CD4-positive, alpha-beta T cell (primary cell): ENCODE measurements around the gene PCSK2. TPM values are rescaled to one million over a fixed set of nuclear protein-coding genes. Genes with fewer than 3 reads are reported as not detected.

Experiments
- ATAC-seq: fragments of 200-7000 bp; cut with Tn5 transposase; one replicate; pipeline ENCODE4 v1.10.0; 2022; ENCODE audit warnings: mild to moderate bottlenecking; ENCODE audit not compliant: poor library complexity
- CTCF ChIA-PET: fragments of 350-600 bp; sonication (Branson Sonifier 250); formaldehyde crosslinking; loops from one replicate; lab custom pipeline; 2021; ENCODE audit warnings: antibody characterized with exemption, inconsistent platforms; lab: Charles Lee
- POLR2A ChIA-PET: fragments of 350-600 bp; sonication (Branson Sonifier 250); formaldehyde crosslinking; loops from one replicate; lab custom pipeline; 2021; ENCODE audit warnings: antibody characterized with exemption, inconsistent platforms; lab: Charles Lee
- DNase-seq, 14 experiments: peaks; one replicate each; pipeline ENCODE4 v3.0.0-alpha.2; 2013 to 2020; ENCODE audit warnings: mixed read lengths in 2 of 14
- H3K27ac ChIP-seq, 2 donors: one replicate each; pipeline versions ENCODE4 v1.5.1 to v1.7.0; 2013; ENCODE audit warnings: low read length in 2 of 2, low read depth in 1 of 2, mild to moderate bottlenecking in 1 of 2
- H3K27me3 ChIP-seq, 2 experiments: 1 replicate in 1 of 2; 2 replicates in 1 of 2; pipeline versions ENCODE4 v1.6.1 to v1.7.0; 2013; ENCODE audit warnings: low read length in 2 of 2, control low read depth in 1 of 2, mild to moderate bottlenecking in 1 of 2, moderate library complexity in 1 of 2; ENCODE audit not compliant: insufficient read depth in 2 of 2, control insufficient read depth in 1 of 2
- H3K36me3 ChIP-seq: one replicate; pipeline ENCODE4 v1.6.1; 2013; ENCODE audit warnings: low read length, control low read depth; ENCODE audit not compliant: insufficient read depth
- H3K4me1 ChIP-seq: one replicate; pipeline ENCODE4 v1.6.1; 2013; ENCODE audit warnings: low read length, control low read depth; ENCODE audit not compliant: insufficient read depth
- H3K4me3 ChIP-seq: one replicate; pipeline ENCODE4 v1.5.1; 2013; ENCODE audit warnings: mild to moderate bottlenecking, low read length, moderate library complexity
- H3K9me3 ChIP-seq, 2 experiments: 1 replicate in 1 of 2; 2 replicates in 1 of 2; pipeline versions ENCODE4 v1.6.1 to v1.7.0; 2013; ENCODE audit warnings: low read length in 2 of 2, mild to moderate bottlenecking in 2 of 2, control low read depth in 1 of 2, moderate library complexity in 1 of 2; ENCODE audit not compliant: control insufficient read depth in 1 of 2, insufficient read depth in 1 of 2
- H3K27ac Mint-ChIP-seq: one replicate; pipeline ENCODE4 v1.8.0; 2020; ENCODE audit warnings: mixed read lengths
- H3K27me3 Mint-ChIP-seq: one replicate; pipeline ENCODE4 v1.8.0; 2021; ENCODE audit warnings: mixed read lengths
- H3K36me3 Mint-ChIP-seq: one replicate; pipeline ENCODE4 v1.8.0; 2021; ENCODE audit warnings: low read depth, mixed read lengths
- H3K4me1 Mint-ChIP-seq: one replicate; pipeline ENCODE4 v1.8.0; 2021; ENCODE audit warnings: low read depth, mixed read lengths
- H3K4me3 Mint-ChIP-seq: one replicate; pipeline ENCODE4 v1.8.0; 2020; ENCODE audit warnings: mild to moderate bottlenecking, mixed read lengths
- H3K9me3 Mint-ChIP-seq: one replicate; pipeline ENCODE4 v1.8.0; 2020; ENCODE audit warnings: mixed read lengths
- CTCF ChIP-seq: fragments of 200-600 bp; IDR thresholded peaks from one replicate; pipeline ENCODE4 v1.8.0; 2022; ENCODE audit warnings: antibody characterized with exemption, mild to moderate bottlenecking
- intact Hi-C, 2 experiments: fragments of 100-400 bp; cut with DNase I in 1 of 2; cut with micrococcal nuclease in 1 of 2; formaldehyde crosslinking; loops; one replicate each; pipeline versions ENCODE4 v1.15.1 to v1.9.0; 2023 to 2025; cut with DNase I, micrococcal nuclease
- total RNA-seq, 174 experiments: library from RNA in 2 of 174; stranded (reverse) in 2 of 174; gene quantifications; one replicate each; pipeline ENCODE4 v1.2.3 and lab custom pipeline; 2021 to 2026

Gene PCSK2
- total RNA-seq, 2 experiments from 2014 or later = not detected

DNA sequence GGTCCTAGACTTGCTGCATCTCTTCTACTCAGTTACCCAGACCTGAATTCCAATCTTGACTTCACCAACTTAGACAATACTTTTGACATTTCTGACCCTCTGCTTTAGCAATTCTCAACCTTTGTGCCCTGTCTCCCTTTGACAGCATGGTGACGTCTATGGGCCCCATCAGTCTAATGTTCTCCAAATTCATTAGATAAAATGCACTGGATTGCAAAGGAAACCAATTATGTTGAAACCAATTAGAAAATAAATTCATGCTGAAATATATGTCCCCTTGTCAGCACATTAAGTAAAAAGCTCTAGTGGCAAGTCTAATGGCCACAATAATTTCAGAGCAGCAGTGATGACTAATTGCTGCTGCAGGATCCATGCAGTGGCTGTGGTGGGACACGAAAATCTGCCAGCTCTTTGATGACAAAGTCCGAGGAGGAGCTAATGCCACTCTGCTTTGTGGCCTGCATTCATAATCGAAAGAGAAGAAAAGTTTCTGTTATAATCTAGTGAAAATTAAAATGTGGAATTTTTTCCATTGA lies 240.3 kb downstream of the PCSK2 start:
- Mint-ChIP-seq H3K27ac (no peak overlapping the region), H3K4me1 (no peaks in the 10 kb centered on the region), H3K36me3 (no peaks in the 10 kb centered on the region), H3K4me3 (no peak overlapping the region), H3K27me3 (peaks cover 12% of the 10 kb centered on the region), H3K9me3 (no peaks in the 10 kb centered on the region)
- Histone ChIP-seq H3K36me3 (no peaks in the 10 kb centered on the region), H3K27ac (no peak overlapping the region), H3K4me3 (no peak overlapping the region), H3K4me1 (no peaks in the 10 kb centered on the region), H3K9me3 (no peaks in the 10 kb centered on the region), H3K27me3 (peaks cover 0 to 3% of the 10 kb centered on the region in 2 experiments)
- ChIA-PET POLR2A (no interaction called here), CTCF (no interaction called here)
- intact Hi-C loops = no loop called here
- no peak for DNase-seq
- TF ChIP-seq CTCF = no peak
- no peak for ATAC-seq

GRCh38 chr20:17468073-17468840 lies 241.4 kb downstream of the PCSK2 start:
- intact Hi-C loops = no loop called here
- POLR2A ChIA-PET = no interaction called here
- no peak overlapping the region for H3K4me3 Mint-ChIP-seq
- CTCF ChIA-PET = no interaction called here
- H3K36me3 Mint-ChIP-seq = no peaks in the 10 kb centered on the region
- H3K27me3 ChIP-seq = no peaks in the 10 kb centered on the region
- no peak for TF ChIP-seq CTCF
- H3K9me3 ChIP-seq = no peaks in the 10 kb centered on the region
- no peaks in the 10 kb centered on the region for H3K4me1 ChIP-seq
- peaks cover 12% of the 10 kb centered on the region for H3K27me3 Mint-ChIP-seq
- no peak overlapping the region for H3K27ac Mint-ChIP-seq
- no peaks in the 10 kb centered on the region for H3K36me3 ChIP-seq
- H3K4me3 ChIP-seq = no peak overlapping the region
- DNase-seq (no peak), ATAC-seq (no peak)
- H3K4me1 Mint-ChIP-seq = no peaks in the 10 kb centered on the region
- no peak overlapping the region for H3K27ac ChIP-seq
- H3K9me3 Mint-ChIP-seq = no peaks in the 10 kb centered on the region

GRCh38 chr20:17469246-17470030 lies 242.6 kb downstream of the PCSK2 start:
- ChIA-PET CTCF (no interaction called here), POLR2A (no interaction called here)
- intact Hi-C loops = no loop called here
- Histone ChIP-seq H3K27me3 (no peaks in the 10 kb centered on the region), H3K27ac (no peak overlapping the region), H3K4me3 (no peak overlapping the region), H3K36me3 (no peaks in the 10 kb centered on the region), H3K4me1 (no peaks in the 10 kb centered on the region), H3K9me3 (no peaks in the 10 kb centered on the region)
- no peak for DNase-seq
- no peak for TF ChIP-seq CTCF
- no peaks in the 10 kb centered on the region for H3K9me3 Mint-ChIP-seq
- no peak for ATAC-seq
- no peaks in the 10 kb centered on the region for H3K4me1 Mint-ChIP-seq
- H3K27ac Mint-ChIP-seq = no peak overlapping the region
- H3K4me3 Mint-ChIP-seq = no peak overlapping the region
- peaks cover 7% of the 10 kb centered on the region for H3K27me3 Mint-ChIP-seq
- no peaks in the 10 kb centered on the region for H3K36me3 Mint-ChIP-seq
